B cell (primary cell): ENCODE results near the gene FOXO3.

Experiments used
- CTCF ChIP-seq: fragments of 200-600 bp; IDR thresholded peaks from one replicate; pipeline ENCODE4 v1.8.0; 2022; ENCODE audit warnings: antibody characterized with exemption, mild to moderate bottlenecking
- EZH2 ChIP-seq: IDR thresholded peaks from 2 replicates; pipeline ENCODE4 v1.6.1; 2012; ENCODE audit warnings: borderline replicate concordance, low read depth, mild to moderate bottlenecking, moderate library complexity, low read length; ENCODE audit not compliant: insufficient read depth, poor library complexity, severe bottlenecking

- TF ChIP-seq EZH2 (no peak), CTCF (no peak)
Measured at GRCh38 chr6:108650325-108650724, 89.6 kb downstream of the FOXO3 start.
